ENCODE data around the gene TNFRSF14. TPM values are rescaled to one million over a fixed set of nuclear protein-coding genes. Genes with fewer than 3 reads are reported as not detected.
"Not testable (repeated sequence)": the region's sequence is repeated elsewhere in the genome, so short reads cannot be mapped to it uniquely, and the experiment has no call there.

The TNFRSF14 gene
- polyA plus RNA-seq, 4 donors: 164 to 398 (median 326) TPM

GRCh38 chr1:2568187-2568816 is 12.1 kb downstream of the TNFRSF14 start:
- not testable (repeated sequence) for H3K4me3 ChIP-seq (ENCODE audit: low read depth in 1 of 3, low read length in 3 of 3); FAIRE-seq; H3K27ac ChIP-seq (ENCODE audit: low read depth in 1 of 3, low read length in 2 of 3); H3K27me3 ChIP-seq (ENCODE audit: control insufficient read depth in 3 of 3, insufficient read depth in 3 of 3, low read length in 3 of 3); DNase-seq
- Histone ChIP-seq H3K9me3 (ENCODE audit: control insufficient read depth in 2 of 2, insufficient read depth in 1 of 2, low read depth in 1 of 2, low read length in 1 of 2) (peaks cover 0 to 30% of the 10 kb centered on the region in 2 donors), H3K4me1 (ENCODE audit: control insufficient read depth in 3 of 3, insufficient read depth in 2 of 3, low read depth in 1 of 3, low read length in 2 of 3) (peaks cover 0 to 45% (median 2%) of the 10 kb centered on the region in 3 donors), H3K36me3 (ENCODE audit: control insufficient read depth in 3 of 3, insufficient read depth in 2 of 3, low read depth in 1 of 3, low read length in 3 of 3) (peaks cover 2 to 29% (median 4%) of the 10 kb centered on the region in 3 donors)
- 45 to 57% (median 47%) methylated on average over 4 to 12 of the region's 17 CpGs for WGBS, 3 donors

- Histone ChIP-seq H3K36me3 (ENCODE audit: control insufficient read depth in 3 of 3, insufficient read depth in 2 of 3, low read depth in 1 of 3, low read length in 3 of 3) (peaks cover 0 to 21% (median 0%) of the 10 kb centered on the region in 3 donors), H3K27me3 (ENCODE audit: control insufficient read depth in 3 of 3, insufficient read depth in 3 of 3, low read length in 3 of 3) (no peaks in the 10 kb centered on the region), H3K9me3 (ENCODE audit: control insufficient read depth in 2 of 2, insufficient read depth in 1 of 2, low read depth in 1 of 2, low read length in 1 of 2) (peaks cover 0 to 38% of the 10 kb centered on the region in 2 donors), H3K27ac (ENCODE audit: low read depth in 1 of 3, low read length in 2 of 3) (no peak overlapping the region), H3K4me1 (ENCODE audit: control insufficient read depth in 3 of 3, insufficient read depth in 2 of 3, low read depth in 1 of 3, low read length in 2 of 3) (peaks cover 0 to 38% (median 2%) of the 10 kb centered on the region in 3 donors), H3K4me3 (ENCODE audit: low read depth in 1 of 3, low read length in 3 of 3) (no peak overlapping the region)
- DNase-seq: no peak
- FAIRE-seq: no peak
- WGBS, 3 donors: 86 to 88% (median 87%) methylated on average over 15 to 17 of the region's 17 CpGs
Measured at GRCh38 chr1:2569060-2569459, 12.9 kb downstream of the TNFRSF14 start.

- Histone ChIP-seq H3K4me1 (ENCODE audit: control insufficient read depth in 3 of 3, insufficient read depth in 2 of 3, low read depth in 1 of 3, low read length in 2 of 3) (peaks cover 0 to 34% (median 2%) of the 10 kb centered on the region in 3 donors), H3K9me3 (ENCODE audit: control insufficient read depth in 2 of 2, insufficient read depth in 1 of 2, low read depth in 1 of 2, low read length in 1 of 2) (peaks cover 0 to 44% of the 10 kb centered on the region in 2 donors), H3K36me3 (ENCODE audit: control insufficient read depth in 3 of 3, insufficient read depth in 2 of 3, low read depth in 1 of 3, low read length in 3 of 3) (peaks cover 0 to 15% (median 0%) of the 10 kb centered on the region in 3 donors)
- H3K4me3 ChIP-seq (ENCODE audit: low read depth in 1 of 3, low read length in 3 of 3); H3K27ac ChIP-seq (ENCODE audit: low read depth in 1 of 3, low read length in 2 of 3); DNase-seq; FAIRE-seq; H3K27me3 ChIP-seq (ENCODE audit: control insufficient read depth in 3 of 3, insufficient read depth in 3 of 3, low read length in 3 of 3): not testable (repeated sequence)
- 79 to 84% (median 81%) methylated on average over 11 to 13 of the region's 13 CpGs for WGBS, 3 donors
Measured at GRCh38 chr1:2569703-2570102, 13.5 kb downstream of the TNFRSF14 start.

GRCh38 chr1:2570332-2570731 is 14.2 kb downstream of the TNFRSF14 start:
- no peak overlapping the region for H3K4me3 ChIP-seq (ENCODE audit: low read depth in 1 of 3, low read length in 3 of 3)
- peaks cover 0 to 33% (median 2%) of the 10 kb centered on the region in 3 donors for H3K4me1 ChIP-seq (ENCODE audit: control insufficient read depth in 3 of 3, insufficient read depth in 2 of 3, low read depth in 1 of 3, low read length in 2 of 3)
- peaks cover 0 to 50% of the 10 kb centered on the region in 2 donors for H3K9me3 ChIP-seq (ENCODE audit: control insufficient read depth in 2 of 2, insufficient read depth in 1 of 2, low read depth in 1 of 2, low read length in 1 of 2)
- DNase-seq (no peak), FAIRE-seq (no peak)
- WGBS, 3 donors: 85 to 91% (median 88%) methylated on average over 17 of the region's 17 CpGs
- H3K27me3 ChIP-seq (ENCODE audit: control insufficient read depth in 3 of 3, insufficient read depth in 3 of 3, low read length in 3 of 3): no peaks in the 10 kb centered on the region
- H3K27ac ChIP-seq (ENCODE audit: low read depth in 1 of 3, low read length in 2 of 3): no peak overlapping the region
- peaks cover 0 to 15% (median 0%) of the 10 kb centered on the region in 3 donors for H3K36me3 ChIP-seq (ENCODE audit: control insufficient read depth in 3 of 3, insufficient read depth in 2 of 3, low read depth in 1 of 3, low read length in 3 of 3)

GRCh38 chr1:2571348-2571747 is 15.2 kb downstream of the TNFRSF14 start:
- no peak for FAIRE-seq
- peaks cover 0 to 15% (median 0%) of the 10 kb centered on the region in 3 donors for H3K36me3 ChIP-seq (ENCODE audit: control insufficient read depth in 3 of 3, insufficient read depth in 2 of 3, low read depth in 1 of 3, low read length in 3 of 3)
- no peaks in the 10 kb centered on the region for H3K27me3 ChIP-seq (ENCODE audit: control insufficient read depth in 3 of 3, insufficient read depth in 3 of 3, low read length in 3 of 3)
- H3K4me3 ChIP-seq (ENCODE audit: low read depth in 1 of 3, low read length in 3 of 3): no peak overlapping the region
- peaks cover 0 to 33% (median 2%) of the 10 kb centered on the region in 3 donors for H3K4me1 ChIP-seq (ENCODE audit: control insufficient read depth in 3 of 3, insufficient read depth in 2 of 3, low read depth in 1 of 3, low read length in 2 of 3)
- peaks cover 0 to 50% of the 10 kb centered on the region in 2 donors for H3K9me3 ChIP-seq (ENCODE audit: control insufficient read depth in 2 of 2, insufficient read depth in 1 of 2, low read depth in 1 of 2, low read length in 1 of 2)
- peak in 1 of 2 donors; percentile 68 for DNase-seq
- WGBS, 3 donors: 54 to 79% (median 62%) methylated on average over 9 of the region's 9 CpGs
- H3K27ac ChIP-seq (ENCODE audit: low read depth in 1 of 3, low read length in 2 of 3): no peak overlapping the region

- no peak for FAIRE-seq
- H3K27me3 ChIP-seq (ENCODE audit: control insufficient read depth in 3 of 3, insufficient read depth in 3 of 3, low read length in 3 of 3): no peaks in the 10 kb centered on the region
- 84 to 96% (median 87%) methylated on average over 8 of the region's 8 CpGs for WGBS, 3 donors
- H3K4me1 ChIP-seq (ENCODE audit: control insufficient read depth in 3 of 3, insufficient read depth in 2 of 3, low read depth in 1 of 3, low read length in 2 of 3): peaks cover 0 to 41% (median 2%) of the 10 kb centered on the region in 3 donors
- H3K36me3 ChIP-seq (ENCODE audit: control insufficient read depth in 3 of 3, insufficient read depth in 2 of 3, low read depth in 1 of 3, low read length in 3 of 3): peaks cover 0 to 8% (median 0%) of the 10 kb centered on the region in 3 donors
- peaks cover 0 to 50% of the 10 kb centered on the region in 2 donors for H3K9me3 ChIP-seq (ENCODE audit: control insufficient read depth in 2 of 2, insufficient read depth in 1 of 2, low read depth in 1 of 2, low read length in 1 of 2)
- H3K4me3 ChIP-seq (ENCODE audit: low read depth in 1 of 3, low read length in 3 of 3): no peak overlapping the region
- no peak for DNase-seq
- H3K27ac ChIP-seq (ENCODE audit: low read depth in 1 of 3, low read length in 2 of 3): no peak overlapping the region
Measured at GRCh38 chr1:2573250-2573920, 17.2 kb downstream of the TNFRSF14 start.

- peak overlapping the region in 1 of 3 donors; percentile 5 for H3K27ac ChIP-seq (ENCODE audit: low read depth in 1 of 3, low read length in 2 of 3)
- H3K4me1 ChIP-seq (ENCODE audit: control insufficient read depth in 3 of 3, insufficient read depth in 2 of 3, low read depth in 1 of 3, low read length in 2 of 3): peaks cover 0 to 48% (median 7%) of the 10 kb centered on the region in 3 donors
- DNase-seq: no peak
- H3K4me3 ChIP-seq (ENCODE audit: low read depth in 1 of 3, low read length in 3 of 3): no peak overlapping the region
- WGBS, 3 donors: 86 to 94% (median 88%) methylated on average over 9 of the region's 9 CpGs
- peaks cover 0 to 50% of the 10 kb centered on the region in 2 donors for H3K9me3 ChIP-seq (ENCODE audit: control insufficient read depth in 2 of 2, insufficient read depth in 1 of 2, low read depth in 1 of 2, low read length in 1 of 2)
- peaks cover 0 to 5% (median 0%) of the 10 kb centered on the region in 3 donors for H3K36me3 ChIP-seq (ENCODE audit: control insufficient read depth in 3 of 3, insufficient read depth in 2 of 3, low read depth in 1 of 3, low read length in 3 of 3)
- H3K27me3 ChIP-seq (ENCODE audit: control insufficient read depth in 3 of 3, insufficient read depth in 3 of 3, low read length in 3 of 3): no peaks in the 10 kb centered on the region
- no peak for FAIRE-seq
Measured at GRCh38 chr1:2574350-2574749, 18.2 kb downstream of the TNFRSF14 start.

GRCh38 chr1:2575801-2576663 is 19.9 kb downstream of the TNFRSF14 start:
- no peak for FAIRE-seq
- no peaks in the 10 kb centered on the region for H3K36me3 ChIP-seq (ENCODE audit: control insufficient read depth in 3 of 3, insufficient read depth in 2 of 3, low read depth in 1 of 3, low read length in 3 of 3)
- peak overlapping the region in 2 of 3 donors; percentile 2 to 5 for H3K4me3 ChIP-seq (ENCODE audit: low read depth in 1 of 3, low read length in 3 of 3)
- 23 to 49% (median 34%) methylated on average over 23 of the region's 23 CpGs for WGBS, 3 donors
- H3K9me3 ChIP-seq (ENCODE audit: control insufficient read depth in 2 of 2, insufficient read depth in 1 of 2, low read depth in 1 of 2, low read length in 1 of 2): peaks cover 0 to 40% of the 10 kb centered on the region in 2 donors
- peak overlapping the region; percentile 84 to 98 (median 95) for H3K27ac ChIP-seq (ENCODE audit: low read depth in 1 of 3, low read length in 2 of 3)
- no peaks in the 10 kb centered on the region for H3K27me3 ChIP-seq (ENCODE audit: control insufficient read depth in 3 of 3, insufficient read depth in 3 of 3, low read length in 3 of 3)
- H3K4me1 ChIP-seq (ENCODE audit: control insufficient read depth in 3 of 3, insufficient read depth in 2 of 3, low read depth in 1 of 3, low read length in 2 of 3): peaks cover 0 to 48% (median 7%) of the 10 kb centered on the region in 3 donors
- peak; percentile 97 to 99 for DNase-seq
